Measurements from ENCODE around the gene FBXO22.
"Not testable (repeated sequence)": the region's sequence is repeated elsewhere in the genome, so short reads cannot be mapped to it uniquely, and the experiment has no call there.

FBXO22 gene

DNA sequence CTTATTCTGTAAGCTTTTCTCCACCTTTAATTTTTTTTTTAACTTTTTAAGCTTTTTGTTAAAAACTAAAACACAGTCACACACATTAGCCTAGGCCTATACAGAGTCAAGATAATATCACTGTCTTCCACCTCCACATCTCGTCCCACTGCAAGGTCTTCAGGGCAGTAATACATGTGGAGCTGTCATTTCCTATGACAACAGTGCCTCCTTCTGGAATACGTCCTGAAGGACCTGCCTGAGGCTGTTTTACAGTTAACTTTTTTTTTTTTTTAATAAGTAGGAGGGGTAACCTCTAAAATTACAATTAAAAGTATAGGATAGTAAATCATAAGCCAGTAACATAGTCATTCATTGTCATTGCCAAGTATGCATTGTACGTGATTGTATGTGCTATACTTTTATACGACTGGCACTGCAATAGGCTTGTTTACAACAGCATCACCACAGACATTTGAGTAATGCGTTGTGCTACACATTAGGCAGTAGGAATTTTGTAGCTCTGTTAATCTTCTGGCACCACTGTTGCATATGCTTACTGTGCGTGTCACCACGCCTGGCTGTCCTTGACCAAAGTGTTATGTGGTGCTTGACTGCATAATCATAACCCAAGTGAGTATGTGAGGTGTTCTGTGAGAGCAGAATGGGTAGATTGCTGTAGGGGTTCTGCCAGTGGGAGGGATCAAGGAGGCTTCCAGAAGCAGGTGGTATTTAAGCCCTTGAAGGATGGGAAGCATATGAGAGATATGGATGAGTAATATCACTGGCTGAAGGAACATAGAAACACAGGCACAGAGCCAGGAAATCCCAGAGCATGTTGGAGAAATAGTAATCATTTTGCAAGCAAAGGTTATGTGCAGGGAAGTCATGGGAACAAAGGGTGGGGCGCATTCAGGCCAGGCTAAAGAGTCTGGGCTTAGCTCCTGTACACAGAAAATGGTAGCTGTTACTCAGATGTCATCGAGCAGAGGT, 18.3 kb downstream of the FBXO22 start:
- DNase-seq, result peak; percentile 18

DNA sequence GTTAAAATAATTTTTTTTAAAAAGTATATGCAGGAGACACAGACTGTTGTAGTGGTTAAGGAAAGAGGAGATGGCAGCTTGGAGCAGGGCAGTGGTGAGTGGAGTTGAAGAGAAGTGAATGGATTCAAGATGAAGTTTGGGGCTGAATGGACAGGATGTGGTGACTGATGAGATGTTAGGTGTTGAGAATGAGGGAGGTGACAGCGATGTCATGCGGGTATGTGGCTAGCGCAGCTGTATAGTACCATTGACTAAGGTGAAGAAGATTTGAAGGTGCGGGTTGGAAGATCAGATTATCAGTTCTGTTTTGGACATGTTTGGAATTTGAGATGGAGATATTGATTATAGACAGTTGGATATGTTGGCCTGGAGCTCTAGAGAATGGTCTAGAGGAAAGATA, 20.1 kb downstream of the FBXO22 start:
- DNase-seq, result no peak

DNA sequence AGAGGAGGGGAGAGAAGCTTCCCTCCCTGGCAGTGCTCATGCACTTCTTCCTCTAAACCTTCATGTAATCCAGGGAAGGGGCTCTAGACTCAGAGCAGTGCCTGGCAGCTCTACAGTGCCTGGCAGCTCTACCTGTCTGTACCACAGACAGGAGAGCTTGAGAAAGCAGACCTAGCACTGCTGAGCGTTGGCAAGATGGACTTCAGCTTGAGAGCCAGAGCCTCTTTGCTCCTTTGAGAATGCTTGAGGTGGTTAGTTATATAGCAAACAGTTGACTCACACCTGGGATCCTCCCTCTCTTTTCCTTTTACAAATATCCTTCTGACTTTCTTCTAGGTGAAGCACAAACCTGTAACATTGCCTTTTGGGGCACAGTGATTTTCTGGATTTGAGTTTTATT, 20.9 kb downstream of the FBXO22 start:
- DNase-seq, result no peak

DNA sequence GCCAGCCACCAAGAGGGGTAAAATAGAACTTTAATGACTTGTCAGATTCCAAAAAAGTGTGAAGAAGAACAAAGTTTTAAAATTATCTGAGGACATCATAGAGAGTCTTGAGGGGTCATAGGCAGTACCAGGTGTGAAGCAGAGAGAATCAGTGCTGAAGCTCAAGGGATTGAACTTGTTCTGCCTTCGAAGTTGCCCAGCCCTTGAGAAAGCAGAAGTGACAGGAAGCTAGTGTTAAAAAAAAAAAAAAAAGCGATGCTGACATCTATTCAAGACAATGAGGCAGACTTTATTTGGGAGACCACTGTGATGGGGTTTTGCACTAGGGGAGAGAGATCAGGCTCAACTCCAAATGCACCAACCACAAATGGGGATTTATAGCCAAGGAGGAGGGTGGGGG, 21.8 kb downstream of the FBXO22 start:
- DNase-seq, result no peak

DNA sequence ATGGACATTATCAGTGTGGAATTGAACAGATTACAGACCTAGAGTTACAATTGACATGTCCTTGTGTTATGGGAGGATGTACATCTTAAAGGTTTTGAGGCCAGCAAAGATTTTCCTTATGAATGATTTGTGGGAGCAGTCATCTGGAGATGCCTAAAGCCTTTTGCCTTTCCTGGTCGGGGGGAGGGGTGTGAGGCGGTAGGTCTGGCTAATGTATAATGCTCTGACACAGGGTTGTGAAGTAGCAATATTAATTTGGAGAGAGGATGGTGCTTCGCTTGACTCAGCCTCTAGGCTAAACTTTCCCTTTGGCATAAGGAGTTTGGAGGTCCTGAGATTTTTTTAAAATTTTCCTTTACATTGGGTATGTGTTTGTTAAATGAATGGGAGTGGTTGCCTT, 23.3 kb downstream of the FBXO22 start:
- no peak for DNase-seq

DNA sequence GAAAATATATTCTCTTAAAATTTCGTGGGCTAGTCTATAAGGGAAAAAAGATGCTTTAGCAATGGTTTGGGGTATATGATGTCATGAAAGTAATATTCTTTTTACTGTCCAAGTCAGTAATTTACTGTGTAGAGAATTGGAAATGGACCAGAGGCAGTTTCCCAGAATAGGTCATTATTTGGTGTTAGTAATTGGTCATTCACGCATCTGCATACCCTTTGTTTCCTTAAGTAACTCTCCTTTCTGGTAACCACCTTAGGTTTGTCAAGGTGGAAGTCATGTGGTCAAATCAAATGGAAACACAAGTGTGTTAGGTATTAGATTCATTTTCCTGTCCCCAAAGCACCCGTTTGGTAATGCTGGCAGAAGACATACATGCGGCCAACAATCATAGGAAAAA, 23.9 kb downstream of the FBXO22 start:
- no peak for DNase-seq

DNA sequence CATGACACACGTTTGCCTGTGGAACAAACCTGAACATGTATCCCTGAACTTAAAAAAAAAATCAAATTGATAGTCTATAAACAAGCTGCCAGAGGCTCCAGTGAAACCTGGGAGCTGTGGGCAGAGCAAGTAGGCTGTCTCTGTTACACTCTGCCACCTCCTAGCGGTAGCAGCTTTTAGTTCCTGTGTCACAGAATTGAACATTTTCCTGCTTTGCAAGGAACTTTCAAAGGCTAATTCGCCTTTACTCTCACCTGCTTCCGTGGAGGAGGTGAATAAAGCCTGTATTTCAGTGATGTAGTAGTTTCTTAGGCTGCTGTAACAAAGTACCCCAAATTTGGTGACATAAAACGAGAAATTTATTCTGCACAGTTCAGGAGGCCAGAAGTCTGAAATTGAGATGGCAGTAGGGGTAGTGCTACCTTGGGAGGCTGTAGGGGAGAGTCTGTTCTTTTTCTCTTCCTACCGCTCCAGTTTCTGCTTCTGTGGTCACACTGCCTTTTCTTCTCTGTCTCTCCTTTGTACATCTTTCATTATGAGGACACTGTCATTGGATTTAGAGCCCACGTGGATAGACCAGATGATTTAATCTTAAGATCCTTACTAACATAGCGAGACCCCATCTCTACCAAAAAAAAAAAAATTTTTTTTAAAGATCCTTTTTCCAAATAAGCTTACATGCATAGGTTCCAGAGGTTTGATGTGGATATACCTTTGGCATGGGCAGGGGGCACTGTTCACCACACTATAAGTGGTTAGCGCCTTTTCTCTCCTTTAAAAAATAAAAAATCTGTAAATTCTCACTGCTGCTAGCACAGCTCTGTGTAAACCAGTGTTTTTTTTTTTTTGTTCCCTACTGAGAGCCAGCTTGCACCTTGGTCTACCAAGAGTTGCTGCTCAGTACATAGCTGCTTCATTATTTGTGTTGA, 25.3 kb downstream of the FBXO22 start:
- DNase-seq, result no peak

DNA sequence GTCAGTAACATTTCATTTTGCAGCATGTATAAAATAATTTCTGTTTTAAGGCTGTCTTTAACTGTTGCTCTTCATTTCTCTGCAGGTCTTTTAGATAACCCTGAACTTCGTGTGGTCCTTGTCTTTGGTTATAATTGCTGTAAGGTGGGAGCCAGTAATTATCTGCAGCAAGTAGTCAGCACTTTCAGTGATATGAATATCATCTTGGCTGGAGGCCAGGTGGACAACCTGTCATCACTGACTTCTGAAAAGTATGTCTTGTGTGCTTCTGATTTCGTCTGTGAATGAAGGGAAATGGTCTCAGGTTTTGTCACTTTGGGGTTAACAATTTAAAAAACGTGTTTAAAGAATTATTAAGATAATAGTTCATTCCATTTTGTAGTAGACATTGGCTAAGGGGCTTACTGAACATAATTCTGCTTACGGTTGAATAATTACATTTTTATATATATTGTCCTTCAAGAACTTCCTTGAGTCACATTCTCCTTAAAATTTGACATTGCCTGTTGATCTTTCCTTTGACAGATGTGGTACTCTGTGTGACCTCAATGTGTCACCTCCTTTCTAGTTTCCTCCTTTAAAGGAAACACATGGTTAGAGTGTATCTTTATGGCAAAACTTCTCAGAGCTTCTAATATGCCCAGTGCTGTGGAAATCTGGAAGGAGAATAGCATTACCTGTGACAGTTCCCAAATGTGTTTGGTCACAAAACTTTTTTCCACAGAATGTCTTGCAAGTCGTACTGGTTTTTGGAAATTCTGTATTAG, 26.3 kb downstream of the FBXO22 start:
- peak; percentile 53 for DNase-seq

DNA sequence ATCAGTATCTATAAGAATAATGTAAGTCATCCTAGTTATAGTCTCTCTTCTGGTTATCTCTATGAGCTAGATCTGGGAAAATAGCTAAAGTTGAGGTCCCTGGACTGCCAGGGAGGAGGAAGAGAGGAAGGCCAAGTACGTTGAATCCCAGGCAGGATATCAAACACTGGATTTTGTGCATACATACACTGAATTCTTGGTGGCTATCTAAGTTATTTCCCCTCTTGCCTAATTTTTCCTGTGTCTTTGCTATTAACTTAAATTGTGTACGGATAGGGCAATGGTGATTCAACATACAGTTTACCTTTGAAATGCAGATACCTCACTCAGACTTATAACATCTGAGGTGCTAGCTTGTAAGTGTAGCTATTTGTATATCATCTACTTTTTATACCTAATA, 27.2 kb downstream of the FBXO22 start:
- no peak for DNase-seq

DNA sequence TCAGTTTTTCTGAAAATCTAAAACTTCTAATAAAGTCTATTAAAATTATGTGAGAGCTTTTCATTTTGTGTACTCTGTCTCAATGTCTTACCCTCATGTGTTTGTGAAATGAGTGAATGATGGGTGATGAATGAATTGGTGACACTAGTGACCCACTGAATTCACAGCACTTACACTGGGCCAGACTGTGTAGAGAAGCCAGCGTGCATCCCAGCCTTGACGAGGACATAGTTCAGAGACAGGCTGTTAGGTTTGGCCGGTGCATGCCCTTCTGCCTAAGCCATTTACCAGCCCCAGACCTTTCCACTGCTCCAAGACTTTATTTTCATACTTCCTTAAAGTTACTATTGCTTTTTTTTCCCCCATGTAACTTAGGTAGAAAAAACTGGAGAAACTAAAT, 38.8 kb downstream of the FBXO22 start:
- DNase-seq, result no peak

DNA sequence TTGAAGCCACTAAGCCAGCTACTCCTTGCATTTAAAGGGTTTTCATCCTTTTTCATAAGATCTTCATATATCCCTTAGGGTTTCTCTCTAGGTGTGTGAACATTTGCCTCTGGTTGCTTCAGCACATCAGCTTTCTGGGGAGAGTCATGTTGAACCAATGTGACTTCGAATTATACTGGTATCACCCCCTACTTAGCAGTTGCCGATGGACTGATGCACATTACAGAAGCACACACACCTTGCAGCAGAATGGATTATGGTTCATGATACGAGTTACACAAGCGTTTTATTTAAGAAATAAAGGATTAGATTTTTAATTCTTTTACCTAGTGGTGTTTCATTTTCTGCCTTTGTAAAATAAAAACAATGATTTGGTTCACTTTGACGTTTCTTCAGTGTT, 39.6 kb downstream of the FBXO22 start:
- DNase-seq, result no peak

DNA sequence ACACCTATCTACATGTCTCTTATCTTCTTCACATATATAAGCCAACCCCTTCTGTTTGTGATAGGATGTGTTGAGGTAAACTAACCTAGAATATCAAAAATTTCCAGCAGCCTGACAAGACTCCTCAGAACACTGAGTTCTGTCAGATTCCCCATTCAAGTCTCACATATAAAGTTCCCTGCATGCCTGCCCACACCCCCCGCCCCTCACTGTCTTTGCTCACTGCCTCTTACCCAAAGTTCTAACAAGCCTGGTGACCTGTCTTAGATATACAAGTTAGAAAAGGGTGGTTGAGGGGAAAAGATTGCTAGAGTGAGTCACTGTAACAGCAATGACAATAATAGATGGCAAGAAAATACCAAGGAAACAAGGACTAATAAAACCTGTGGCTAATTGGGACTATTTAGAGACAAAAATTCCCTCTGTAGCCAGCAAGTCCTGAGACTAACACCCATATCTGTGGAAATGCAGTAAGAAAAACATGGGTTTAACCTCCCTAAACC, 40.1 kb downstream of the FBXO22 start:
- no peak for DNase-seq

DNA sequence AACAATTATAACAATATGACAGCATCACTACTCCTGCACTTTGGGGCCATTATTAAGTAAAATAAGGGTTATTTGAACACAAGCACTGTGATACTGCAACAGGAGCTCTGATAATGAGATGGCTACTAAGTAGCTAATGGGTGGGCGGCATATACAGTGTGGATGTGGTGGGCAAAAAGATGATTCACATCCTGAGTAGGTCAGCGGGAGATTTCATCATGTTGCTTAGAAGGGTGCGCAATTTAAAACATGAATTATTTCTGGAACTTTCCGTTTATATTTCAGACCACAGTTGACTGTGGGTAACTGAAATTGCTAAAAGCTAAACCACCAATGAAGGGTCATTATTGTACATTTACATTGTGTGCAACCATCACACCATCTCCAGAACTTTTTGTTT, 42.3 kb downstream of the FBXO22 start:
- no peak for DNase-seq

DNA sequence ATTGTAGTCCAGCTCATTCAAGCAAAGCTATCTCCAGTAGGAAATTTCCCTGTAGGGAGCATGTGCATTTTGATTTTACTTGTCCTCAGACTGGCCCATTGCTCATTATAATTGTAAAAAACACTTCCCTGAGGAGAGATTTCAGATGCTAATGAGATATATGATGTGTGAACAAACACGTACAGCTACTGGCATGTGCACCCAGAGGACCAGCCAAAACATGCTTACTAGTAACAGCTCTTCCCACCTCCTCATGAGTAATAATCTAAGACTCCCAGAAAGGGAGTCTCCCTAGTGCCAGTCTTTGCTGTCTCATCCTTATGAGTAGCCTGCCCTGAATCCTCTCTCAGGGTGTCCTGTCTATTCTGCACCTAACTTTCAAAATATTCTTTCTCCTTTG, 43.4 kb downstream of the FBXO22 start:
- DNase-seq, result no peak

DNA sequence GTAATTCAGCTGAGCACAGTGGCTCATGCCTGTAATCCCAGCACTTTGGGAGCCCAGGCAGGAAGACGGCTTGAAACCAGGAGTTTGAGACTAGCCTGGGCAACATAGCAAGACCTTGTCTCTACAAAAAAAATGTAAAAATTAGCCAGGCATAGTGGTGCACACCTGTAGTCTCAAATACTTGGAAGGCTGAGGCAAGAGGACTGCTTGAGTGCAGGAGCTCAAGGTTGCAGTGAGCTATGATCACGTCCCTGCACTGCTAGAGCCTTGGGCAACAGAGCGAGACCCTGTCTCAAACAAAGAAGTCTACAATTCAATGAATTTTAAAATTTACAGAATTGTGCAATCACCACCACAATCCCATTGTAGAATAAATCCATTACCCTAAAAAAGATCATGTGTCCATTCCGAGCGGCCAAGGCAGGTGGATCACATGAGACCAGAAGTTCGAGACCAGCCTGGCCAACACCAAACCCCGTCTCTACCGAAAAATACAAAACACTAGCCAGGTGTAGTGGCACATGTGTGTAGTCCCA, 45.2 kb downstream of the FBXO22 start:
- DNase-seq, result no peak

DNA sequence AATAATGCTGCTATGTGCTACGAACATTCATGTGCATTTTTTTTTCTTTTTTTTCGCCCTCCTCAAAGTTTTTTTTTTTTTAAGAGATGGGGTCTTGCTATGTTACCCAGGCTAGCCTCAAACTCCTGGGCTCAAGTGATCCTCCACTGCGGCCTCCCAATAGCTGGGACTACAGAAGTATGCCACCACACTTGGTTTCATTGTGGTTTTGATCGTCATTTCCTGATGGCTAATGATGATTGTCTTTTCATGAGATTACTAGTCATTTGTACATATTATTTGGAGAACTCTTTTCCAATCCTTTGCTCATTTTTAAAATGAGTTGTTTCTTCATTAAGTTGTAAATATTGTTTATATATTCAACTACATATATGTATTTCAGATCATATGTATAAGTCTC, 48.8 kb downstream of the FBXO22 start:
- no peak for DNase-seq

DNA sequence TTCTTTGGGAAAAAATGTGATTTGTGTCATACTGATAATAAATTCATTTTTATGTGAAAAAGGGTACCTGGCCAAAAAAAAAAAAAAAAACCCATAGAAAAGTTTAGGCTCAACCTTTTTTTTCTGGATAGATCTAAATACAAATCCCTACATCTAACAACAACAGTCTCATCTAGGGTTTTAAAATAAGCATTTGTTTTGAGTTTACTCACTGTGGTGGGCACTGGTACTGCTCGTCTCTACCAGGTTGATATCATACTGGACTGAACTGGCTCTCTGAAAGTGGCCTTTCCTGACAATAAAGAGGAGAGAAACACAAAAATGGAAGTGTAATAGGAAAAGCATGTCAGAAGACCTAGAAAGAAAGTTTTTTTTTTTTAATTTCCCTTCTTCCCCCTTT, 52.0 kb downstream of the FBXO22 start:
- DNase-seq, result no peak

DNA sequence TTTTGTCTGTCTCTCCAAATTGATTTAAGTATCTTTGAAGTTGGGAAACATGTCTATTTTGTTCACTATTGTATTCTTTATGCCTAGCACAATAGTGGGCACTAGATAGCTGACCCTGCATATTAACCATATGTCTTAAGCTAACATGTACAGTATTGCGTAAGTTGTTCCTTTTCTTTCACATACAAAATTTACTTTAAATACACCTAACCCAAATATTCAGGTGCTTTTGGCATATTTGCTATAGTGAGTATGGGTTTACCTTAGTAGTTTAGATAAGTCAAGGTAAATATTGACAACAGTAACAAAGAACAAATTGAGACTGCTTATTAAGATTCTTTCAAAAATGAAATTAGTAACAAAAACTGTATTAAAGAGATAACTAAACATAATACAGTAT, 57.7 kb downstream of the FBXO22 start:
- no peak for DNase-seq

DNA sequence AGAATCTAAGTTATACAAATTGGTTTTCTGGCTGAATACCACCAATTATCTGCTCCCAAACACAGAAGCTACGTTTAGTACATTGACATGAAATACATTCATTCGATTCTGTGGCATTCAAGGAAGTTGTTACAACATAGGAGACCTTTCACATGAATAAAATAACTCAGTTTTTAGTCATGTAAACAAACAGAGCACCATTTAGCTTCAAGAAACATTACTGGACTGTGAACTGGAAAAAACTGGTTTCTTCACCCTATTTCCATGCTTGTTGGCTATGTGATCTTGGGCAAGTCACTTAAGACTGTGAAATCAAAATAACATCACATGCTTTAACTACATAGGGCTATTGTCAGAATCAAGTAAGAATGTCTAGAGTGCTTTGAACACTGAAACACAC, 62.4 kb downstream of the FBXO22 start:
- no peak for DNase-seq

DNA sequence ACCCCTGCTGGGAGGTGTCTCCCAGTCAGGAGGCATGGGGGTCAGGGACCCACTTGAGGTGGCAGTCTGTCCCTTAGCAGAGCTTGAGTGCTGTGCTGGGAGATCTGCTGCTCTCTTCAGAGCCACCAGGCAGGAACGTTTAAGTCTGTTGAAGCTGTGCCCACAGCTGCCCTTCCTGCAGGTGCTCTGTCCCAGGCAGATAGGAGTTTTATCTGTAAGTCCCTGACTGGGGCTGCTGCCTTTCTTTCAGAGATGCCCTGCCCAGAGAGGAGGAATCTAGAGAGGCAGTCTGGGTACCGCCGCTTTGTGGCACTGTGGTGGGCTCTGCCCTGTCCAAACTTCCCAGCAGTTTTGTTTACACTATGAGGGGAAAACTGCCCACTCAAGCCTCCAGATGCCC, 73.1 kb downstream of the FBXO22 start:
- not testable (repeated sequence) for DNase-seq

DNA sequence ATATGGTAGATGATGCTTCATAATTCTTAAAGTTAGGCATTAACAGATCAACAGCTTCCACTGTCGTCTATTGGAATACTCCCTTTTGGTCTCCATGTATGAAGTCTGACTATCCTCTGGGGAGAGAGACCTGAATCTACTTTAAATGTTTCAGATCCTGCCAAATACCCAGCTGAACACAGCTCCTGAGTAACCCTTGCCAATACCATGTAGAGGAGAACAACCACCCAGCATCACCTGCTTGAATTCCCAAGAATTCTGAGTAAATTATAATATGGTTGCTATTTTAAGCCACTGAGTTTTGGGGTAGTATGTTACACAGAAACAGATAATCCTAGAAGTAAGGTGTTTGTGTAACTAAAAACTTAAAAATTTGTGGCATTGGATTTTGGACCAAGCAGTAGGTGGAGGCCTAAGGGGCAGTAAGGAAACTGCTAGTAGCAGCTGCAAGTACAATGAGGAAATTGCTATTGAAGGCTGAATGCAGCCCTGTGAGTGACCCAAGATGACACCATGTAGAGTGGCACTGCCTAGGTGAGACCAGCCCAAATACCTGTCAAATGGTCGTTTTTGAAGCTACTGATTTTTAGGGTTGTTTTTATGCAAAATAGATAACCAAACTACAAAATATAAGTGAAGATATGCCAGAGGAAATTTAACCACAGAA, 77.6 kb downstream of the FBXO22 start:
- DNase-seq, result no peak

DNA sequence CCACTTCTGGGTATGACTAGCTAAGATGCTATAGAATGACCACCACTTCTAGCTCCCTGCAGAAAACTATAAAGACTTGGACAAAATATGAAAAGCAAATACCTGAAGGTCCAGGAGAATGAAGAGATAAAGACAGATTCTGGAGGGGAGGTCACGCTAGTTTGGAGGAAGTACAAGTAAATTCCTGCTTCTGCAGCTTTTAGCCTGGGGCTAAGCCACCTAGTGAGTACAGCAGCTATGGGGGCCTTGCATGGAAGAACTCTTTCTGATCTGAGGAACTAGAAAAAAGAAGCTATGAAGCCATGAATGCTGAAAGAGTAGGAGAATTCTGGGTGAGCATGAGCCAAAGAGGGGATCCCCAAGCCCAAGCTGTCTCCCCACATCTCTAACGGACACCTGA, 78.8 kb downstream of the FBXO22 start:
- DNase-seq, result no peak
